ENCODE data around the gene PTAFR. TPM values are rescaled to one million over a fixed set of nuclear protein-coding genes. Genes with fewer than 3 reads are reported as not detected.

Gene PTAFR
- polyA plus RNA-seq, 1 donor (not counting 4 experiments of a cell fraction or from before 2014, with no cell fraction given), result 19.6 TPM

DNA sequence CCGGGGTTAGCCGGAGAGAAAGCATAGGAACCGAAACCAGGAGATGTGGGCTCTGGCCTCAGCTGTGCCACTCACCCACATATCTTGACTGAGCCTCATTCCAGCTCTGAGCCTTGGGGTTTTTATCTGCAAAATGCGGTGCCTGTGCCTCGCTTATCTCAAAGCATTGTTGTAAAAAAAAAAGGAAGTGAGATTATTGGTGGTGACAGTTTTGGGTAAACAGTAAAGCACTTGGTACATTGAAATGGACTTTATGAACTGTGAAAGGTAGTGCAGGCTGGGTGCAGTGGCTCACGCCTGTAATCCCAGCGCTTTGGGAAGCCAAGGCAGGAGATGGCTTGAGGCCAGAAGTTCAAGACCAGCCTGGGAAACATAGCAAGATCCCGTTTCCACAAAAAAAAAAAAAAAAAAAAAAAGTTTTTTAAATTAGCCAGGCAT, 3.8 kb downstream of the PTAFR start:
- TF ChIP-seq, protein P1, sequence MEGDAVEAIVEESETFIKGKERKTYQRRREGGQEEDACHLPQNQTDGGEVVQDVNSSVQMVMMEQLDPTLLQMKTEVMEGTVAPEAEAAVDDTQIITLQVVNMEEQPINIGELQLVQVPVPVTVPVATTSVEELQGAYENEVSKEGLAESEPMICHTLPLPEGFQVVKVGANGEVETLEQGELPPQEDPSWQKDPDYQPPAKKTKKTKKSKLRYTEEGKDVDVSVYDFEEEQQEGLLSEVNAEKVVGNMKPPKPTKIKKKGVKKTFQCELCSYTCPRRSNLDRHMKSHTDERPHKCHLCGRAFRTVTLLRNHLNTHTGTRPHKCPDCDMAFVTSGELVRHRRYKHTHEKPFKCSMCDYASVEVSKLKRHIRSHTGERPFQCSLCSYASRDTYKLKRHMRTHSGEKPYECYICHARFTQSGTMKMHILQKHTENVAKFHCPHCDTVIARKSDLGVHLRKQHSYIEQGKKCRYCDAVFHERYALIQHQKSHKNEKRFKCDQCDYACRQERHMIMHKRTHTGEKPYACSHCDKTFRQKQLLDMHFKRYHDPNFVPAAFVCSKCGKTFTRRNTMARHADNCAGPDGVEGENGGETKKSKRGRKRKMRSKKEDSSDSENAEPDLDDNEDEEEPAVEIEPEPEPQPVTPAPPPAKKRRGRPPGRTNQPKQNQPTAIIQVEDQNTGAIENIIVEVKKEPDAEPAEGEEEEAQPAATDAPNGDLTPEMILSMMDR (optimal IDR thresholded peaks at IDR 0.05 in 1 of 3, IDR thresholded peaks at IDR 0.05 in 1 of 3, conservative IDR thresholded peaks at IDR 0.05 in 1 of 3; ENCODE audit: extremely low read depth in 1 of 3, insufficient read depth in 2 of 3, low read length in 3 of 3), result no peak
- no peak for TF ChIP-seq EZH2 (IDR thresholded peaks at IDR 0.05; ENCODE audit: low read length)
- Histone ChIP-seq H3K27me3 (ENCODE audit: control insufficient read depth, extremely low read depth, insufficient read depth, low read length) (no peaks in the 10 kb centered on the region), H4K20me1 (ENCODE audit: control insufficient read depth, extremely low read depth, insufficient read depth, low read length) (no peaks in the 10 kb centered on the region), H3K4me1 (ENCODE audit: control insufficient read depth, extremely low read depth, insufficient read depth, low read length) (peaks cover 18% of the 10 kb centered on the region), H3K4me2 (ENCODE audit: control insufficient read depth, extremely low read depth, insufficient read depth, low read depth, low read length) (no peak overlapping the region), H3K9me1 (ENCODE audit: control insufficient read depth, extremely low read depth, insufficient read depth, low read length) (no peaks in the 10 kb centered on the region), H3K27ac (ENCODE audit: control insufficient read depth, insufficient read depth, low read length) (no peak overlapping the region), H3K4me3 (ENCODE audit: control insufficient read depth in 2 of 3, extremely low read depth in 1 of 3, insufficient read depth in 2 of 3, low read depth in 1 of 3, low read length in 3 of 3) (no peak overlapping the region), H3K9me3 (ENCODE audit: control insufficient read depth, low read depth, low read length) (no peaks in the 10 kb centered on the region), H3K9ac (ENCODE audit: control insufficient read depth, extremely low read depth, insufficient read depth, low read length) (no peak overlapping the region), H3K36me3 (ENCODE audit: control insufficient read depth in 2 of 2, extremely low read depth in 1 of 2, insufficient read depth in 2 of 2, low read length in 2 of 2) (no peaks in the 10 kb centered on the region), H2AFZ (ENCODE audit: control insufficient read depth, low read length) (no peak overlapping the region), H3K79me2 (ENCODE audit: control insufficient read depth, insufficient read depth, low read length) (no peaks in the 10 kb centered on the region)
- FAIRE-seq (no peak), DNase-seq (ENCODE audit: low read depth, low spot score) (no peak)
- dilution Hi-C loops (cut with MboI; ENCODE audit: extremely low pct_ligation_motif_present, low sequenced_read_pairs), result no loop called here

GRCh38 chr1:28171246-28171645, 5.2 kb downstream of the PTAFR start:
- Histone ChIP-seq H3K27me3 (ENCODE audit: control insufficient read depth, extremely low read depth, insufficient read depth, low read length) (no peaks in the 10 kb centered on the region), H3K9me1 (ENCODE audit: control insufficient read depth, extremely low read depth, insufficient read depth, low read length) (no peaks in the 10 kb centered on the region), H3K9me3 (ENCODE audit: control insufficient read depth, low read depth, low read length) (no peaks in the 10 kb centered on the region), H2AFZ (ENCODE audit: control insufficient read depth, low read length) (no peak overlapping the region), H3K36me3 (ENCODE audit: control insufficient read depth in 2 of 2, extremely low read depth in 1 of 2, insufficient read depth in 2 of 2, low read length in 2 of 2) (no peaks in the 10 kb centered on the region), H3K4me3 (ENCODE audit: control insufficient read depth in 2 of 3, extremely low read depth in 1 of 3, insufficient read depth in 2 of 3, low read depth in 1 of 3, low read length in 3 of 3) (no peak overlapping the region), H3K79me2 (ENCODE audit: control insufficient read depth, insufficient read depth, low read length) (no peaks in the 10 kb centered on the region), H3K4me2 (ENCODE audit: control insufficient read depth, extremely low read depth, insufficient read depth, low read depth, low read length) (peak overlapping the region; percentile 41), H3K4me1 (ENCODE audit: control insufficient read depth, extremely low read depth, insufficient read depth, low read length) (peaks cover 18% of the 10 kb centered on the region), H3K9ac (ENCODE audit: control insufficient read depth, extremely low read depth, insufficient read depth, low read length) (no peak overlapping the region), H4K20me1 (ENCODE audit: control insufficient read depth, extremely low read depth, insufficient read depth, low read length) (no peaks in the 10 kb centered on the region), H3K27ac (ENCODE audit: control insufficient read depth, insufficient read depth, low read length) (no peak overlapping the region)
- TF ChIP-seq, protein P1 (optimal IDR thresholded peaks at IDR 0.05 in 1 of 3, IDR thresholded peaks at IDR 0.05 in 1 of 3, conservative IDR thresholded peaks at IDR 0.05 in 1 of 3; ENCODE audit: extremely low read depth in 1 of 3, insufficient read depth in 2 of 3, low read length in 3 of 3), result no peak
- no peak for TF ChIP-seq EZH2 (IDR thresholded peaks at IDR 0.05; ENCODE audit: low read length)
- FAIRE-seq (peak; percentile 86), DNase-seq (ENCODE audit: low read depth, low spot score) (no peak)
- dilution Hi-C loops (cut with MboI; ENCODE audit: extremely low pct_ligation_motif_present, low sequenced_read_pairs), result no loop called here

All from keratinocyte (primary cell).